Hematopoietic multipotent progenitor cell treated with erythropoietin and hydrocortisone succinate and interleukin-3 and kit ligand, for 17 days (in vitro differentiated cells): ENCODE data around the gene SMIM15.

Experiments used
- DNase-seq: peaks from one replicate; pipeline ENCODE4 v3.0.0-alpha.2; 2015; ENCODE audit warnings: low spot score

The SMIM15 gene

GRCh38 chr5:61159836-61160235, 2.4 kb downstream of the SMIM15 start:
- DNase-seq: no peak

GRCh38 chr5:61159070-61159469, 3.2 kb downstream of the SMIM15 start:
- DNase-seq: no peak

GRCh38 chr5:61151893-61152292, 10.4 kb downstream of the SMIM15 start:
- no peak for DNase-seq

- no peak for DNase-seq
Measured at GRCh38 chr5:61148515-61148914, 13.8 kb downstream of the SMIM15 start.

DNA sequence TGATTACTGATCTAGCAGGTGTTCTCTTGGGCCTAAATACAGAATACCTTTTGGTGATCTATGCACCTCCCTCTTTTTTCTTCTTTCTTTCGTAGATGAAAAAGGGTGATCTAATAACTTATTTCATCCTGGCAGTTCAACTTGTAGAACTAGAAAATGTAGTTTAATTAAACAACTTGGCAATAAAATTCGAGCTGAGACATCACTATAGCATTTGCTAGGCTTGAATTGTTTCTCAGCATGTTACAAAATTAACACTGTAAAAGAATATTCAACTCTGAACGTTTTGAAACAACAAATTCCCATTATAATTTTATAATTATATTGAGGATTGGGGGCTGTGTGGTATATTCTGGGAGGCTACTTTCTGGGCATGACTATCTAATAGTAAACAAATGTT, 19.5 kb downstream of the SMIM15 start:
- no peak for DNase-seq

- no peak for DNase-seq
Measured at GRCh38 chr5:61142391-61142790, 19.9 kb downstream of the SMIM15 start.

- DNase-seq: no peak
Measured at GRCh38 chr5:61141801-61142200, 20.5 kb downstream of the SMIM15 start.

DNA sequence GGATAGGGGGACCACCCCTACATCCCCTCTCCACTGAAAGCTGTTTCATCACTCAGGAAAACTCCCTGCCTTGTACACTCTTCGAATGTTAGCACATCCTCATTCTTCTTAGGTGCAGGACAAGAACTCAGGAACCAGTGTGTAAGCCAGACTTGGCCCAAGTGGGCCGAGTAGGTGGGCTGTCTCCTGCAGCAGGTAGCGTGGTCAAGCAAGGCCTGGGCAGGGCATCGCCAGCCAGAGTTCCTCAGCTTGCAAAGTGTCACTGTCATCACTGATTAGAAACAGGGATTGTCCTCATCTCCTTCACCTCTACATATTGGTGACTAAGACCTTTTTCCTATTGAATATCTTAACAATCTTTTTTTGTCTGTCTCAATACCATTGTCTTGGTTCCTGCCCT, 22.3 kb downstream of the SMIM15 start:
- DNase-seq: no peak

GRCh38 chr5:61139094-61139873, 23.0 kb downstream of the SMIM15 start:
- DNase-seq: no peak

GRCh38 chr5:61137835-61138234, 24.4 kb downstream of the SMIM15 start:
- DNase-seq: no peak

DNA sequence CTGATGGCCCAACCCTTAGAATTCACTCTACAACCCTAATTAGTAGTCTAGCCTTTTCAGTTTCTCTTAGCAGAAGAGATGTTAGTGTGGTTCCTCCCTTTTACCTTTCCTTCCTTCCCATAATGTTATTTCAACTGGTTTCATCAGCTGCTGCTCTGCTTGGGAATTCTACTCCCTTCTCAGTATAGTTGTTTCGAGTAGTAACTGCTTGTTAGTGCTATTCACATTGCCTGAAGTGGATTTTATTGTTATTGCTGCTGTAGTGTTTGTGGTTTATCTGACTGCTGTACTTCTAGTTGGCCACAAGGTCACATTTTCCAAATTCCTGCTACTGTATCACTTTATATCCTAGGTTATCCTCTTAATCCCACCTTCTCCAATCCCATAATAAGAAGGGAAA, 29.7 kb downstream of the SMIM15 start:
- no peak for DNase-seq

- no peak for DNase-seq
Measured at GRCh38 chr5:61130289-61130688, 32.0 kb downstream of the SMIM15 start.

DNA sequence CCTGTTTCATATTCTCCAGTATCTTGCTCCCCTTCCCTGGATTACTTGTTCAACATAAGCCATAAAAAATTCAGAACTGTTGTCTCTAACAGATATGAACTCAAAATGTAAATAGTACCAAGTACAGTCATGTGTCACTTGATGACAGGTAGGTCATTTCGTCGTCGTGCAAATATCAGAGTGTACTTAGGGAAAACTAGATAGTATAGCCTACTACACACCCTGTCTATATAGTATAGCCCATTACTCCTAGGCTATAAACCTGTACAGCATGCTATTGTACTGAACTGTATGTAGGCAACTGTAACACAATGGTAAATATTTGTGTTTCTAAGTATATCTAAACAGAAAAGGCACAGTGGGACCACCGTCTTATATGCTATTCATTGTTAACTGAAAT, 39.1 kb downstream of the SMIM15 start:
- no peak for DNase-seq

- DNase-seq: no peak
Measured at GRCh38 chr5:61120534-61120933, 41.7 kb downstream of the SMIM15 start.

DNA sequence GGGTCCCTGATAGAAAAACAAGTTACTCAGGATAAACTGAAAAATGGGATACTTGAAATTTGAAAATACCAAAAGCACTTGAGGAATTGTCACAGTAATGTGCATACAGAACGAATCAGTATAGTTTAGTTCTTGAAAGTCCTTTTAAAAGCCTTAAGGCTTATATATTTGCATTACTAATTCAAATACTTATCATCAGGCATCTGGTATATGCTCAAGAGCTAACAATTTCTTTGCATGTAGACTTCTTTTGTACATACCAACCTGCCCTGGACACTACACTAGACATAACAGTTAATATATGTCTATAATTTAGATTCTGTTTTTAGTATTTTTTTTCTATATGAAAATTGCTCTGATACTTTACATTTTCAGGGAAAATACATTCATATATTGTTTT, 43.2 kb downstream of the SMIM15 start:
- no peak for DNase-seq

DNA sequence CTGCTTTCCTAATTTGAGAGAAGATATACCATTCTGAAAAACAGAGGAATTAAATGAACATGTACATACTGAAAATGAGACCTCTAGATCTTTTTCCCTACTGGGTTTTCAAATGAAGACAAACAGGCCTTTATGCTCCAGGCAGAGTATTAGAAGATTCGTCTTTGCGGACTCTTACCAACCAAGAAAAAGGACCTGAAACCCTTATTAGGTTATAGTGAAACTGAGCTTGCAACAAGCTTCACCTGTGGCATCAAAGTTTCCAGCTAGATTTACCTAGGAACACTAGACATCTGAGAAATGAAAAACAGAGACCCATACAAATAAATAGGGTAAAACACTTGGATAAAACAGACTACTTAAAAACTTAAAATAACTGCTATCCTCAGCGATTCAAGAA, 46.3 kb downstream of the SMIM15 start:
- no peak for DNase-seq

DNA sequence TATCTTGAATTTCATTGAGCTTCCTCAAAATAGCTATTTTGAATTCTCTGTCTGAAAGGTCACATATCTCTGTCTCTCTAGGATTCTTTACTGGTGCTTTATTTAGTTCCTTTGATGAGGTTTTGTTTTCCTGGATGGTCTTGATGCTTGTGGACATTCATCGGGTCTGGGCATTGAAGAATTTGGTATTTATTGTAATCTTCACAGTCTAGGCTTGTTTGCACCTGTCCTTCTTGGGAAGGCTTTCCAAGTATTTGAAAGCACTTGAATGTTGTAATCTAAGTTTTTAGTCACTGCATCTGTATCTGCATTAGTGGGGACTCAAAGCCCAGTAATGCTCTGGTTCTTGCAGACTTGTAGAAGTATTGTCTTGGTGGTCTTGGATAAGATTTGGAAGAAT, 47.8 kb downstream of the SMIM15 start:
- no peak for DNase-seq
